Kidney (tissue), 14 donors: ENCODE results near the gene C1QTNF9. TPM values are rescaled to one million over a fixed set of nuclear protein-coding genes. Genes with fewer than 3 reads are reported as not detected.

ENCODE experiments used
- DNase-seq, 5 donors: peaks; one replicate each; pipeline ENCODE4 v3.0.0-alpha.2; 2013 to 2020
- FAIRE-seq: peaks from 2 replicates; lab custom pipeline; 2012; peaks lifted over from hg19 to GRCh38; lab: Jason Lieb, UNC
- H3K27ac ChIP-seq, 2 donors: one replicate each; pipeline ENCODE4 v1.7.0; 2013; ENCODE audit warnings: low read depth in 2 of 2, low read length in 2 of 2, inconsistent platforms in 1 of 2
- H3K27me3 ChIP-seq: one replicate; pipeline ENCODE4 v1.7.1; 2013; ENCODE audit warnings: low read length, inconsistent platforms; ENCODE audit not compliant: control insufficient read depth, insufficient read depth
- H3K36me3 ChIP-seq, 3 donors: one replicate each; pipeline versions ENCODE4 v1.7.0 to v1.7.1; 2013; ENCODE audit warnings: low read length in 3 of 3, control low read depth in 1 of 3, inconsistent platforms in 1 of 3; ENCODE audit not compliant: insufficient read depth in 3 of 3, control insufficient read depth in 2 of 3
- H3K4me1 ChIP-seq, 3 donors: one replicate each; pipeline versions ENCODE4 v1.7.0 to v1.7.1; 2013; ENCODE audit warnings: low read length in 3 of 3, inconsistent platforms in 1 of 3, low read depth in 1 of 3; ENCODE audit not compliant: control insufficient read depth in 2 of 3, insufficient read depth in 2 of 3
- H3K4me3 ChIP-seq, 3 donors: one replicate each; pipeline versions ENCODE4 v1.7.0 to v1.8.1; 2013; ENCODE audit warnings: low read length in 3 of 3, control low read depth in 1 of 3, inconsistent platforms in 1 of 3
- H3K9ac ChIP-seq, 3 donors: one replicate each; pipeline versions ENCODE4 v1.7.0 to v1.7.1; 2013; ENCODE audit warnings: low read length in 3 of 3, control low read depth in 1 of 3, inconsistent platforms in 1 of 3
- H3K9me3 ChIP-seq, 3 donors: one replicate each; pipeline versions ENCODE4 v1.7.0 to v1.7.1; 2013; ENCODE audit warnings: low read length in 3 of 3, control low read depth in 1 of 3, inconsistent platforms in 1 of 3; ENCODE audit not compliant: control insufficient read depth in 2 of 3, insufficient read depth in 1 of 3
- intact Hi-C: fragments of 100-400 bp; cut with DNase I; formaldehyde crosslinking; loops from one replicate; pipeline ENCODE4 v1.11.1; 2022
- polyA plus RNA-seq: library from polyadenylated mRNA; stranded (reverse); fragments of 350-450 nt; fragmentation: Illumina TruSeq; extraction: RNeasy Lipid Tissue Mini Kit (QIAGEN cat#74804); gene quantifications from one replicate; pipeline ENCODE4 v1.2.3, GENCODE V29; 2014; ENCODE audit warnings: low read depth, low replicate concordance; ENCODE audit not compliant: insufficient read depth
- total RNA-seq: library from RNA; stranded (reverse); fragmentation: NEBNext Ultra II Directional; extraction: Animal tissue kit (Norgen Biotek cat#: 25700); gene quantifications from one replicate; pipeline ENCODE4 v1.2.1, GENCODE V29; 2021
- TF ChIP-seq, protein P1 (sequence below): IDR thresholded peaks from 3 replicates; pipeline ENCODE4 v1.5.1; 2012; ENCODE audit warnings: mild to moderate bottlenecking, moderate library complexity, borderline replicate concordance; ENCODE audit not compliant: insufficient read depth; ENCODE audit errors: extremely low read depth
- donor health status: control.
- donor health status: control.
- donor health status: control.
- donor health status: control.
- donor health status: control.
- donor health status: DM: yes; HTN: yes; CAD: no.
- donor health status: Normal renal cell carcinoma (clear cell type).

The C1QTNF9 gene
- total and polyA plus RNA-seq, 2 donors from 2014 or later, result 0.25 TPM; not detected in 1

DNA sequence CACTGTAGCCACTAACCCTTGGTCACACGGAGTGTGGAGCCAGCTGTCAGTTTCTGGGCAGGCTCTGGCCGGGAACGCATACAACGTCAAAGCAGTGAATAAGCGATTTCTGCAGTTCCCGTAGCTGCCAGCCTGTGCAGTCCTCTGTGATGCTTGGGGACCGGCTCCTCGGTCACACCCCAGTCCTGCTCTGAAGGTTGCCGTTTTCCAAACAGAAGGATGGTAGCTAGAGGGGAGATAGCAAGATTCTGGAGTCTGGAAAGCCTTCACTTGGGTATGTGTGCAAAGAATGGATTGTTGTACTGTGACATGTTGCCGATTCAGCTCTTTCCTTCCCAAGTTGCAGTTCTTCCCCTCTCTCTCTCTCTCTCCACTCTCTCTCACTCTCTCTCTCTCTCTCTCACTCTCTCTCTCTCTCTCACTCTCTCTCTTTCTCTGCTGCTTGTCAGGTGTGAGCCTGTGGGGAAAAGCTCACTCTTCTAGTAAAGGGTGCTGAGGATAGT is 38.7 kb upstream of the C1QTNF9 start:
- H3K4me3 ChIP-seq, result peak overlapping the region; percentile 58 to 64 (median 63)
- DNase-seq (peak; percentile 48 to 89 (median 72)), FAIRE-seq (no peak)
- intact Hi-C loops, result no loop called here
- no peaks in the 10 kb centered on the region for H3K27me3 ChIP-seq
- TF ChIP-seq, protein P1, sequence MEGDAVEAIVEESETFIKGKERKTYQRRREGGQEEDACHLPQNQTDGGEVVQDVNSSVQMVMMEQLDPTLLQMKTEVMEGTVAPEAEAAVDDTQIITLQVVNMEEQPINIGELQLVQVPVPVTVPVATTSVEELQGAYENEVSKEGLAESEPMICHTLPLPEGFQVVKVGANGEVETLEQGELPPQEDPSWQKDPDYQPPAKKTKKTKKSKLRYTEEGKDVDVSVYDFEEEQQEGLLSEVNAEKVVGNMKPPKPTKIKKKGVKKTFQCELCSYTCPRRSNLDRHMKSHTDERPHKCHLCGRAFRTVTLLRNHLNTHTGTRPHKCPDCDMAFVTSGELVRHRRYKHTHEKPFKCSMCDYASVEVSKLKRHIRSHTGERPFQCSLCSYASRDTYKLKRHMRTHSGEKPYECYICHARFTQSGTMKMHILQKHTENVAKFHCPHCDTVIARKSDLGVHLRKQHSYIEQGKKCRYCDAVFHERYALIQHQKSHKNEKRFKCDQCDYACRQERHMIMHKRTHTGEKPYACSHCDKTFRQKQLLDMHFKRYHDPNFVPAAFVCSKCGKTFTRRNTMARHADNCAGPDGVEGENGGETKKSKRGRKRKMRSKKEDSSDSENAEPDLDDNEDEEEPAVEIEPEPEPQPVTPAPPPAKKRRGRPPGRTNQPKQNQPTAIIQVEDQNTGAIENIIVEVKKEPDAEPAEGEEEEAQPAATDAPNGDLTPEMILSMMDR, result peak; percentile 68
- peaks cover 9 to 34% (median 20%) of the 10 kb centered on the region in 3 donors for H3K4me1 ChIP-seq
- H3K9me3 ChIP-seq, result no peaks in the 10 kb centered on the region
- no peaks in the 10 kb centered on the region for H3K36me3 ChIP-seq
- peak overlapping the region; percentile 14 to 38 (median 20) for H3K9ac ChIP-seq
- peak overlapping the region; percentile 80 to 88 for H3K27ac ChIP-seq

DNA sequence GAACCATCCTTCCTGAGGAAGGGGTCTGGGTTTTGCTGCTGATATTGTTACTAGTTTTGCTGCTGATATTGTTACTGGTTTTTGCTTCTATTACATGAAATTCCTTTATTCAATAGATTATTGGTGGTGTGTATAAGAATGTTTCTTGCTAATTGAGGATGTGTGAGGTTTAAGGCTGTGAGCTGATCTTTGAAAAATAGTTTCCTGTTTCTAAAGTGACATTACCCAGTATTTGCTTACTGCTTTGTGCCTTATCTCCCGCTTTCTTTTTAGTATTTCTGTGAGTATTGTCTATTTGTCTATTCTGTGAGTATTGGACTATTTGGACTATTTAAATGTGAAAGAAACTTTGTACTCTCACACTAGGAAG is 38.2 kb upstream of the C1QTNF9 start:
- peak overlapping the region; percentile 80 to 88 for H3K27ac ChIP-seq
- FAIRE-seq (no peak), DNase-seq (no peak)
- TF ChIP-seq, protein P1, result no peak
- intact Hi-C loops, result no loop called here
- no peaks in the 10 kb centered on the region for H3K9me3 ChIP-seq
- H3K27me3 ChIP-seq, result no peaks in the 10 kb centered on the region
- peak overlapping the region in 2 of 3 donors; percentile 63 to 64 for H3K4me3 ChIP-seq
- peak overlapping the region in 1 of 3 donors; percentile 38 for H3K9ac ChIP-seq
- H3K36me3 ChIP-seq, result no peaks in the 10 kb centered on the region
- H3K4me1 ChIP-seq, result peaks cover 9 to 34% (median 20%) of the 10 kb centered on the region in 3 donors

DNA sequence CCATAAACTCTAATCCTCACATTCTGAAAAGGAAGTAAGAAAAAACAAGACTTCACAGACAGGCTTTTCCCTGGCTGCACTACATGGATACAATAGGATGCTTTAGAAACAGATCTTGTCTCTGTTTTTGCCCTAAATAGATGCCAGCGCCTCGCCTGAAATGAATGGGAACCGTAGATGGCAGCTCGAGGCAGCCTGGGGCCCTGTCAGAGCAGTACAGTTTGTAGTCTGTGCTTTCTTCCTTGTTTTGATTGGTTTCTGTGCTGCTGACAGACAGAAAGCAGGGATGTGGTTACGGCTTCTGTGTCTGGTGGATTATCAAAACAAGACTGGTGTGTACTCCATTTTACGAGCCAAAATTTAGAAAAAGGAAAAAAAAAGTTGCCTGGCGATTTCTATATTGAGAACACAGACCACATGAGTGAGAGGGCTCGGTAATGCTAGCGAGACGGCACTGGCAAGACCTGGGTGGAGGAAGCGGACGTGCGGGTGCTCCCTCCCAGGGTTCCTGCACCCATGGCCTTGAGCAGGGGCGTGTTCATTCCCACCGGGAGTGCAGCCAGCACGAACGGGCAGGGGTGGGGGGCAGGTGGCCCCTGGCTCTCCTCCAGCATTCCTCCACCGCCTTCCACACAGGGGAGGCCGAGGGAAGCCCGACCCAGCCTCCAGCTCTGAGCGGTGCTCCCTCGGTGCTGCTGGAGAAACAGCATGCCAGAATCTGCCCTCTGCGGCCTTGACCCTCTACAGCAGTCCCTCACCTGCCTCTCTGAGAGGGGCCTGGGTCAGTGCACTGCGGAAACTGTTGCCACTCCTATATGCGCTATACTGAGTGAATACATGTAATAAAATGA is 37.6 kb upstream of the C1QTNF9 start:
- no peak for FAIRE-seq
- no peaks in the 10 kb centered on the region for H3K27me3 ChIP-seq
- peak; percentile 26 to 93 (median 56) for DNase-seq
- peak overlapping the region in 2 of 3 donors; percentile 43 to 63 for H3K4me3 ChIP-seq
- intact Hi-C loops, result no loop called here
- peaks cover 9 to 34% (median 20%) of the 10 kb centered on the region in 3 donors for H3K4me1 ChIP-seq
- peak overlapping the region; percentile 80 to 88 for H3K27ac ChIP-seq
- no peaks in the 10 kb centered on the region for H3K9me3 ChIP-seq
- TF ChIP-seq, protein P1, result no peak
- no peaks in the 10 kb centered on the region for H3K36me3 ChIP-seq
- H3K9ac ChIP-seq, result peak overlapping the region in 1 of 3 donors; percentile 38
